ENCODE data around the gene NOTCH1. TPM values are rescaled to one million over a fixed set of nuclear protein-coding genes. Genes with fewer than 3 reads are reported as not detected.

The NOTCH1 gene
- polyA plus RNA-seq, 2 of the 4 experiments (the other 2 are of a cell fraction) = 0.88 to 5.7 TPM

GRCh38 chr9:136570916-136571315 is 25.1 kb upstream of the NOTCH1 start:
- CTCF ChIA-PET = interaction anchor here (0.7 to 9.3 kb wide), 6 partner anchors 8 to 255 kb away, joined by 3 to 71 read pairs (median 4); no protein-coding TSS in a partner anchor
- TF ChIP-seq HOXA7 (CRISPR knock-in tag; IDR thresholded peaks at IDR 0.05) = no peak
- no peak for TF ChIP-seq TFCP2L1 (CRISPR knock-in tag; IDR thresholded peaks at IDR 0.05)
- no peak for TF ChIP-seq ESRRA (IDR thresholded peaks at IDR 0.05; ENCODE audit: borderline replicate concordance, low read length)
- no peak for TF ChIP-seq MAZ (IDR thresholded peaks at IDR 0.05; ENCODE audit: borderline replicate concordance, low read depth, low read length)
- DNase-seq (ENCODE audit: low read depth in 1 of 2, low spot score in 1 of 2) = no peak

DNA sequence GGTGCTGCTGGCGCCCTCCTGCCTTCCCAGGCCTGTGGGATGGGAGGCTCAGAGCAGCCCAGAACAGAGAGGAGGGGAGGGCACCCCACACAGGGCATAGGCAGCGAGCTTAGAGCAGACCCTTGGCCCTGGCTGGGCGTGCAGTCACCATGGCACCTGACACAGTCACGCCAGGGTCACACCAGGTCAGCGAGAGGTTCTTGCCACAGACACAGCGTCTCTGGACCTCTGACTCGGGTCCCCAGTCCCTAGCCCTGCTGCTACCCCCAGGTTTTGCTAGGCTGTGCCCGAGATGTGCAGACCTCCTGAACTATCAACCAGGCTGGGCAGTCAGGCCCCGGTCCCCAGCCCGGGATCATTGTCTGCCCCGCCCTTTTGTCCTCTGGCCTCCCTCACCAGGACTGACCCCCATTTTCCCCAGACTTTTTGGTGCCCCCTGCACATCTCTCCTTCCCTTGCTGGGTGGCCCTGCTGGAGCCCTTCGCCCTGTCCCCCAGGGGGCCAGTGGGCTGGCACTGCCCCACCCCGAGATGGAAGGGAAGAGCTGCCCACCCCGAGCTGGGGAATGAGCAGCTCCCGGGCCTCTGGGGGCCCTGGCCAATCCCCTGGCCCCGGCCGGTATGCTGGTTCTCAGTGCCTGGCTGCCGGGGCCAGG is 24.5 kb upstream of the NOTCH1 start:
- TF ChIP-seq POLR2A (IDR thresholded peaks at IDR 0.05; ENCODE audit: low read length) = no peak
- no peak for TF ChIP-seq FOXS1 (CRISPR knock-in tag; IDR thresholded peaks at IDR 0.05)
- TF ChIP-seq KDM5A (IDR thresholded peaks at IDR 0.05) = no peak
- no peak for TF ChIP-seq HOXB5 (CRISPR knock-in tag; IDR thresholded peaks at IDR 0.05)
- no peak for TF ChIP-seq SREBF2 (IDR thresholded peaks at IDR 0.05)
- TF ChIP-seq, protein P1, sequence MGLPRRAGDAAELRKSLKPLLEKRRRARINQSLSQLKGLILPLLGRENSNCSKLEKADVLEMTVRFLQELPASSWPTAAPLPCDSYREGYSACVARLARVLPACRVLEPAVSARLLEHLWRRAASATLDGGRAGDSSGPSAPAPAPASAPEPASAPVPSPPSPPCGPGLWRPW (IDR thresholded peaks at IDR 0.05) = no peak
- TF ChIP-seq RCOR1 (IDR thresholded peaks at IDR 0.05; ENCODE audit: low read depth, low read length) = no peak
- no peak for TF ChIP-seq CBX2 (IDR thresholded peaks at IDR 0.05; ENCODE audit: borderline replicate concordance, low read depth)
- no peak for TF ChIP-seq USF2 (IDR thresholded peaks at IDR 0.05)
- no peak for TF ChIP-seq MYC (IDR thresholded peaks at IDR 0.05; ENCODE audit: borderline replicate concordance, low read length)
- TF ChIP-seq, protein P2, sequence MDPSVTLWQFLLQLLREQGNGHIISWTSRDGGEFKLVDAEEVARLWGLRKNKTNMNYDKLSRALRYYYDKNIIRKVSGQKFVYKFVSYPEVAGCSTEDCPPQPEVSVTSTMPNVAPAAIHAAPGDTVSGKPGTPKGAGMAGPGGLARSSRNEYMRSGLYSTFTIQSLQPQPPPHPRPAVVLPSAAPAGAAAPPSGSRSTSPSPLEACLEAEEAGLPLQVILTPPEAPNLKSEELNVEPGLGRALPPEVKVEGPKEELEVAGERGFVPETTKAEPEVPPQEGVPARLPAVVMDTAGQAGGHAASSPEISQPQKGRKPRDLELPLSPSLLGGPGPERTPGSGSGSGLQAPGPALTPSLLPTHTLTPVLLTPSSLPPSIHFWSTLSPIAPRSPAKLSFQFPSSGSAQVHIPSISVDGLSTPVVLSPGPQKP (IDR thresholded peaks at IDR 0.05; ENCODE audit: low read depth, low read length) = no peak
- no peak for TF ChIP-seq HEYL (CRISPR knock-in tag; IDR thresholded peaks at IDR 0.05)
- TF ChIP-seq, protein P3, sequence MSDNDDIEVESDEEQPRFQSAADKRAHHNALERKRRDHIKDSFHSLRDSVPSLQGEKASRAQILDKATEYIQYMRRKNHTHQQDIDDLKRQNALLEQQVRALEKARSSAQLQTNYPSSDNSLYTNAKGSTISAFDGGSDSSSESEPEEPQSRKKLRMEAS (IDR thresholded peaks at IDR 0.05) = no peak
- TF ChIP-seq HOXA7 (CRISPR knock-in tag; IDR thresholded peaks at IDR 0.05) = no peak
- no peak for TF ChIP-seq PBX3 (IDR thresholded peaks at IDR 0.05)
- TF ChIP-seq KDM1A (IDR thresholded peaks at IDR 0.05; ENCODE audit: low read depth) = no peak
- TF ChIP-seq, protein P4, sequence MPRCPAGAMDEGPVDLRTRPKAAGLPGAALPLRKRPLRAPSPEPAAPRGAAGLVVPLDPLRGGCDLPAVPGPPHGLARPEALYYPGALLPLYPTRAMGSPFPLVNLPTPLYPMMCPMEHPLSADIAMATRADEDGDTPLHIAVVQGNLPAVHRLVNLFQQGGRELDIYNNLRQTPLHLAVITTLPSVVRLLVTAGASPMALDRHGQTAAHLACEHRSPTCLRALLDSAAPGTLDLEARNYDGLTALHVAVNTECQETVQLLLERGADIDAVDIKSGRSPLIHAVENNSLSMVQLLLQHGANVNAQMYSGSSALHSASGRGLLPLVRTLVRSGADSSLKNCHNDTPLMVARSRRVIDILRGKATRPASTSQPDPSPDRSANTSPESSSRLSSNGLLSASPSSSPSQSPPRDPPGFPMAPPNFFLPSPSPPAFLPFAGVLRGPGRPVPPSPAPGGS (IDR thresholded peaks at IDR 0.05) = no peak
- no peak overlapping the region for H3K4me3 ChIP-seq
- ATAC-seq (no peak), FAIRE-seq (no peak), DNase-seq (ENCODE audit: low read depth in 1 of 2, low spot score in 1 of 2) (no peak)
- H3K4me1 ChIP-seq = peaks cover 61% of the 10 kb centered on the region
- H3K4me2 ChIP-seq = no peak overlapping the region
- ChIA-PET POLR2A (no interaction called here), CTCF (interaction anchor here (0.6 to 9.3 kb wide), 5 partner anchors 15 to 256 kb away, joined by 3 to 71 read pairs (median 3); no protein-coding TSS in a partner anchor)
- H3K27ac ChIP-seq = peak overlapping the region; percentile 75
- H3K9me3 ChIP-seq = no peaks in the 10 kb centered on the region
- 87% methylated on average over 17 of the region's 18 CpGs for WGBS (ENCODE audit: missing lambda C conversion rate)

More at GRCh38 chr9:136570916-136571315, 25.1 kb upstream of the NOTCH1 start:
- H3K27ac ChIP-seq = peak overlapping the region; percentile 75
- ATAC-seq (no peak), FAIRE-seq (no peak)
- peak overlapping the region; percentile 63 for H3K4me2 ChIP-seq
- H3K4me1 ChIP-seq = peaks cover 67% of the 10 kb centered on the region
- H3K9me3 ChIP-seq = no peaks in the 10 kb centered on the region
- 94% methylated on average over 18 of the region's 19 CpGs for WGBS (ENCODE audit: missing lambda C conversion rate)
- no peak overlapping the region for H3K4me3 ChIP-seq
- POLR2A ChIA-PET = no interaction called here
